IMR-90 (cell line): ENCODE results near the gene CROCC.
"Not testable (repeated sequence)": the region's sequence is repeated elsewhere in the genome, so short reads cannot be mapped to it uniquely, and the experiment has no call there.

Experiments used
- BHLHE40 ChIP-seq: fragments of 150-350 bp; IDR thresholded peaks from 2 replicates; pipeline ENCODE4 v1.6.1; 2016; ENCODE audit warnings: mild to moderate bottlenecking, low read depth, low read length
- CEBPB ChIP-seq: IDR thresholded peaks from 2 replicates; pipeline ENCODE4 v1.6.1; 2012; ENCODE audit warnings: low read depth, low read length, improper control_type of control experiment
- CTCF ChIP-seq: conservative IDR thresholded peaks from 2 replicates; pipeline ENCODE4 v1.5.1; 2012; ENCODE audit warnings: mild to moderate bottlenecking, low read depth, low read length, improper control_type of control experiment
- MAFK ChIP-seq: IDR thresholded peaks from 2 replicates; pipeline ENCODE4 v1.6.1; 2012; ENCODE audit warnings: low read depth, low read length, improper control_type of control experiment
- POLR2A ChIP-seq: IDR thresholded peaks from 2 replicates; pipeline ENCODE4 v1.6.1; 2012; ENCODE audit warnings: mild to moderate bottlenecking, low read depth, low read length
- RAD21 ChIP-seq: IDR thresholded peaks from 2 replicates; pipeline ENCODE4 v1.6.1; 2012; ENCODE audit warnings: low read length, improper control_type of control experiment
- RCOR1 ChIP-seq: IDR thresholded peaks from 2 replicates; pipeline ENCODE4 v1.6.1; 2012; ENCODE audit warnings: mild to moderate bottlenecking, low read length, improper control_type of control experiment; ENCODE audit not compliant: insufficient replicate concordance

- TF ChIP-seq CTCF, RAD21, CEBPB, BHLHE40, RCOR1, MAFK: not testable (repeated sequence)
- TF ChIP-seq POLR2A, result peak; percentile 60; the same call in 1 of the 2 replicates
Measured at GRCh38 chr1:16898298-16898697, 23.4 kb upstream of the CROCC start.
